ENCODE results near the gene HOXB4.

HOXB4 gene

GRCh38 chr17:48615047-48615962 lies 37.2 kb upstream of the HOXB4 start, which contains the start of gene HOXB8:
HOXB8 (minus strand) TSS chr17:48615292; CDS start chr17:48614704, 588 bp downstream.
- DNase-seq (ENCODE audit: low read depth, low spot score) = no peak

- DNase-seq (ENCODE audit: low read depth, low spot score) = no peak
Observed at GRCh38 chr17:48613862-48614694, 35.9 kb upstream of the HOXB4 start.

GRCh38 chr17:48612854-48613691 lies 34.9 kb upstream of the HOXB4 start:
- no peak for DNase-seq (ENCODE audit: low read depth, low spot score)

- DNase-seq (ENCODE audit: low read depth, low spot score) = no peak
Observed at GRCh38 chr17:48612456-48612853, 34.3 kb upstream of the HOXB4 start.

- no peak for DNase-seq (ENCODE audit: low read depth, low spot score)
Observed at GRCh38 chr17:48611681-48612455, 33.7 kb upstream of the HOXB4 start.

GRCh38 chr17:48611213-48611612 lies 33.1 kb upstream of the HOXB4 start:
- DNase-seq (ENCODE audit: low read depth, low spot score) = no peak

GRCh38 chr17:48610282-48611211 lies 32.4 kb upstream of the HOXB4 start, which contains the start of gene HOXB7:
HOXB7 (minus strand) TSS chr17:48611017; CDS start chr17:48610918, 99 bp downstream.
- DNase-seq (ENCODE audit: low read depth, low spot score) = no peak

- no peak for DNase-seq (ENCODE audit: low read depth, low spot score)
Observed at GRCh38 chr17:48609759-48610281, 31.7 kb upstream of the HOXB4 start.

- DNase-seq (ENCODE audit: low read depth, low spot score) = no peak
Observed at GRCh38 chr17:48609033-48609432, 30.9 kb upstream of the HOXB4 start.

- DNase-seq (ENCODE audit: low read depth, low spot score) = no peak
Observed at GRCh38 chr17:48608494-48608834, 30.3 kb upstream of the HOXB4 start.

GRCh38 chr17:48606892-48607614 lies 28.9 kb upstream of the HOXB4 start:
- DNase-seq (ENCODE audit: low read depth, low spot score) = no peak

GRCh38 chr17:48605991-48606891 lies 28.1 kb upstream of the HOXB4 start:
- no peak for DNase-seq (ENCODE audit: low read depth, low spot score)

- no peak for DNase-seq (ENCODE audit: low read depth, low spot score)
Observed at GRCh38 chr17:48605409-48605919, 27.3 kb upstream of the HOXB4 start.

GRCh38 chr17:48604770-48605329 lies 26.7 kb upstream of the HOXB4 start, which contains the start of gene HOXB6:
HOXB6 (minus strand) TSS chr17:48604986; CDS start chr17:48598150, 6,836 bp downstream.
- no peak for DNase-seq (ENCODE audit: low read depth, low spot score)

- no peak for DNase-seq (ENCODE audit: low read depth, low spot score)
Observed at GRCh38 chr17:48603959-48604769, 26.0 kb upstream of the HOXB4 start.
